ENCODE results near the gene ATRIP. TPM values are rescaled to one million over a fixed set of nuclear protein-coding genes. Genes with fewer than 3 reads are reported as not detected.
A peak's percentile ranks its signal among the peaks of the same experiment; 100 is the strongest.

ATRIP gene
- total RNA-seq, 1 donor from 2014 or later, result 9.0 TPM

GRCh38 chr3:48404440-48405342 is 41.8 kb upstream of the ATRIP start:
- Histone ChIP-seq H3K36me3 (peaks cover 40 to 60% of the 10 kb centered on the region in 2 donors), H3K27ac (peak overlapping the region; percentile 89 to 91), H3K9me3 (no peaks in the 10 kb centered on the region), H3K27me3 (no peaks in the 10 kb centered on the region), H3K4me1 (peaks cover 29 to 34% of the 10 kb centered on the region in 2 donors), H3K4me3 (no peak overlapping the region)
- intact Hi-C loops (cut with DNase I), result loop anchor here (5.0 kb wide), 1 partner anchor 98 kb away; the partner anchor contains the start of gene SHISA5
- peak in 1 of 2 donors; percentile 85 for DNase-seq (ENCODE audit: low spot score in 2 of 2)
- TF ChIP-seq CTCF (IDR thresholded peaks at IDR 0.05), result no peak

GRCh38 chr3:48405343-48405881 is 41.1 kb upstream of the ATRIP start:
- no peak overlapping the region for H3K4me3 ChIP-seq
- H3K27me3 ChIP-seq, result no peaks in the 10 kb centered on the region
- no peaks in the 10 kb centered on the region for H3K9me3 ChIP-seq
- H3K36me3 ChIP-seq, result peaks cover 47 to 67% of the 10 kb centered on the region in 2 donors
- peaks cover 29 to 34% of the 10 kb centered on the region in 2 donors for H3K4me1 ChIP-seq
- H3K27ac ChIP-seq, result peak overlapping the region; percentile 89 to 91
- no peak for TF ChIP-seq CTCF (IDR thresholded peaks at IDR 0.05)
- DNase-seq (ENCODE audit: low spot score in 2 of 2), result peak in 1 of 2 donors; percentile 60
- intact Hi-C loops (cut with DNase I), result no loop called here

- Histone ChIP-seq H3K4me1 (peaks cover 29 to 34% of the 10 kb centered on the region in 2 donors), H3K4me3 (no peak overlapping the region), H3K27ac (peak overlapping the region; percentile 89 to 91), H3K9me3 (no peaks in the 10 kb centered on the region), H3K36me3 (peaks cover 52 to 73% of the 10 kb centered on the region in 2 donors), H3K27me3 (no peaks in the 10 kb centered on the region)
- DNase-seq (ENCODE audit: low spot score in 2 of 2), result peak in 1 of 2 donors; percentile 51
- intact Hi-C loops (cut with DNase I), result no loop called here
- no peak for TF ChIP-seq CTCF (IDR thresholded peaks at IDR 0.05)
Observed at GRCh38 chr3:48405971-48406370, 40.6 kb upstream of the ATRIP start.

GRCh38 chr3:48406443-48407431 is 39.8 kb upstream of the ATRIP start:
- no peak for TF ChIP-seq CTCF (IDR thresholded peaks at IDR 0.05)
- no peaks in the 10 kb centered on the region for H3K27me3 ChIP-seq
- intact Hi-C loops (cut with DNase I), result no loop called here
- H3K27ac ChIP-seq, result peak overlapping the region; percentile 89 to 91
- H3K4me1 ChIP-seq, result peaks cover 24 to 28% of the 10 kb centered on the region in 2 donors
- DNase-seq (ENCODE audit: low spot score in 2 of 2), result no peak
- H3K9me3 ChIP-seq, result no peaks in the 10 kb centered on the region
- peaks cover 60 to 81% of the 10 kb centered on the region in 2 donors for H3K36me3 ChIP-seq
- no peak overlapping the region for H3K4me3 ChIP-seq

- Histone ChIP-seq H3K9me3 (no peaks in the 10 kb centered on the region), H3K4me3 (no peak overlapping the region), H3K4me1 (peaks cover 18 to 24% of the 10 kb centered on the region in 2 donors), H3K27me3 (no peaks in the 10 kb centered on the region), H3K27ac (peak overlapping the region in 1 of 2 donors; percentile 1), H3K36me3 (peaks cover 68 to 89% of the 10 kb centered on the region in 2 donors)
- no peak for DNase-seq (ENCODE audit: low spot score in 2 of 2)
- intact Hi-C loops (cut with DNase I), result no loop called here
- TF ChIP-seq CTCF (IDR thresholded peaks at IDR 0.05), result no peak
Observed at GRCh38 chr3:48407542-48408099, 38.9 kb upstream of the ATRIP start.

All from ascending aorta (tissue), 2 donors.